CD4-positive, CD25-positive, alpha-beta regulatory T cell (primary cell): ENCODE measurements around the gene ZPR1. TPM values are rescaled to one million over a fixed set of nuclear protein-coding genes. Genes with fewer than 3 reads are reported as not detected.
A peak's percentile ranks its signal among the peaks of the same experiment; 100 is the strongest.
"Not testable (repeated sequence)": the region's sequence is repeated elsewhere in the genome, so short reads cannot be mapped to it uniquely, and the experiment has no call there.

Experiments
- ATAC-seq, 2 donors: fragments of 150-1000 bp; cut with Tn5 transposase; one replicate each; pipeline ENCODE4 v1.10.0; 2021; ENCODE audit warnings: low read depth in 2 of 2, moderate number of reproducible peaks in 2 of 2, moderate library complexity in 1 of 2
- DNase-seq, 3 donors: peaks; one replicate each; pipeline versions ENCODE4 v3.0.0 to v3.0.0-alpha.2; 2012 to 2022; ENCODE audit warnings: mixed read lengths in 1 of 3
- H3K27ac ChIP-seq: one replicate; pipeline ENCODE4 v1.7.0; 2013; ENCODE audit warnings: mild to moderate bottlenecking, low read length; ENCODE audit not compliant: insufficient read depth, poor library complexity, severe bottlenecking
- H3K27me3 ChIP-seq: one replicate; pipeline ENCODE4 v1.7.0; 2013; ENCODE audit warnings: low read length; ENCODE audit not compliant: control insufficient read depth, insufficient read depth
- H3K36me3 ChIP-seq: one replicate; pipeline ENCODE4 v1.7.0; 2013; ENCODE audit warnings: mild to moderate bottlenecking, low read length, moderate library complexity; ENCODE audit not compliant: control insufficient read depth, insufficient read depth
- H3K4me1 ChIP-seq: 2 replicates; pipeline ENCODE4 v1.7.0; 2013; ENCODE audit warnings: mild to moderate bottlenecking, low read length; ENCODE audit not compliant: insufficient read depth, control insufficient read depth, poor library complexity, severe bottlenecking
- H3K4me3 ChIP-seq: one replicate; pipeline ENCODE4 v1.7.0; 2013; ENCODE audit warnings: low read depth, mild to moderate bottlenecking, low read length, moderate library complexity
- H3K9me3 ChIP-seq, 2 experiments: 1 replicate in 1 of 2; 2 replicates in 1 of 2; pipeline ENCODE4 v1.7.0; 2013; ENCODE audit warnings: low read length in 2 of 2, mild to moderate bottlenecking in 1 of 2, moderate library complexity in 1 of 2; ENCODE audit not compliant: control insufficient read depth in 2 of 2
- H3K27ac Mint-ChIP-seq, 3 donors: one replicate each; pipeline ENCODE4 v1.8.0; 2020 to 2022; ENCODE audit warnings: mild to moderate bottlenecking in 3 of 3, mixed read lengths in 3 of 3, moderate library complexity in 2 of 3
- H3K27me3 Mint-ChIP-seq: one replicate; pipeline ENCODE4 v1.8.0; 2022; ENCODE audit warnings: mild to moderate bottlenecking, mixed read lengths
- H3K36me3 Mint-ChIP-seq: one replicate; pipeline ENCODE4 v1.8.0; 2020; ENCODE audit warnings: mixed read lengths
- H3K4me1 Mint-ChIP-seq, 4 donors: one replicate each; pipeline ENCODE4 v1.8.0; 2020 to 2022; ENCODE audit warnings: mixed read lengths in 4 of 4, mild to moderate bottlenecking in 1 of 4
- H3K4me3 Mint-ChIP-seq, 4 donors: one replicate each; pipeline ENCODE4 v1.8.0; 2020 to 2022; ENCODE audit warnings: mild to moderate bottlenecking in 4 of 4, mixed read lengths in 4 of 4, moderate library complexity in 3 of 4
- H3K9me3 Mint-ChIP-seq, 7 donors: one replicate each; pipeline ENCODE4 v1.8.0; 2020 to 2022; ENCODE audit warnings: mixed read lengths in 7 of 7, mild to moderate bottlenecking in 3 of 7, moderate library complexity in 2 of 7
- polyA plus RNA-seq, 4 donors: library from polyadenylated mRNA; unstranded; fragments of 300-500 nt; fragmentation: Illumina TruSeq; gene quantifications; one replicate each; pipeline ENCODE4 v1.2.3, GENCODE V29; 2021
- total RNA-seq: library from RNA; stranded (reverse); gene quantifications from one replicate; pipeline ENCODE4 v1.2.3, GENCODE V29; 2022

The ZPR1 gene
- total and polyA plus RNA-seq, 5 donors from 2014 or later, result 43.4 to 99.8 (median 45.1) TPM

- Histone ChIP-seq H3K4me3 (no peak overlapping the region), H3K27ac (no peak overlapping the region), H3K27me3 (peaks cover under 1% of the 10 kb centered on the region), H3K4me1 (no peaks in the 10 kb centered on the region), H3K9me3 (no peaks in the 10 kb centered on the region), H3K36me3 (no peaks in the 10 kb centered on the region)
- Mint-ChIP-seq H3K4me3 (peak overlapping the region in 1 of 4 donors; percentile 43), H3K36me3 (no peaks in the 10 kb centered on the region), H3K4me1 (no peaks in the 10 kb centered on the region), H3K9me3 (peaks cover 0 to 1% (median 0%) of the 10 kb centered on the region in 7 donors), H3K27me3 (peaks cover 34% of the 10 kb centered on the region), H3K27ac (no peak overlapping the region)
- no peak for ATAC-seq
- no peak for DNase-seq
These were observed 16.2 kb upstream of the ZPR1 start for GRCh38 chr11:116804001-116804400.

DNA sequence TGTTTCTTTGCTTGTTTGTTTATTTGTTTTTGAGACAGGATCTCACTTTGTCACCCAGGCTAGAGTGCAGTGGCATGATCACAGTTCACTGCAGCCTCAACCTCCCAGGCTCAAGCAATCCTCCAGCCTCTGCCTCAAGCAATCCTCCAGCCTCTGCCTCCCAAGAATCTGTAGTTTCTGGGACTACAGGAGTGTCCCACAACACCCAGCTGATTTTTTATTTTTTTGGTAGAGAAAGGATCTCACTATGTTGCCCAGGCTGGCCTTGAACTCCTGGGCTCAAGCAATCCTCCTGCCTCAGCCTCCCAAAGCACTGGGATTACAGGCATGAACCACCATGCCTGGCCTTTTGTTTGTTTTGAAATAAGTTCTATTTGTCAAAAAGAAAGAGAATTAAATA lies 13.8 kb upstream of the ZPR1 start:
- DNase-seq, H3K36me3 ChIP-seq, H3K27ac ChIP-seq, H3K27ac Mint-ChIP-seq, H3K9me3 Mint-ChIP-seq, H3K4me1 ChIP-seq, H3K9me3 ChIP-seq, H3K4me1 Mint-ChIP-seq, H3K4me3 ChIP-seq, ATAC-seq, H3K4me3 Mint-ChIP-seq, H3K27me3 ChIP-seq, H3K36me3 Mint-ChIP-seq: not testable (repeated sequence)
- H3K27me3 Mint-ChIP-seq, result peaks cover 43% of the 10 kb centered on the region

- H3K4me3 ChIP-seq, result no peak overlapping the region
- no peaks in the 10 kb centered on the region for H3K36me3 ChIP-seq
- Mint-ChIP-seq H3K9me3 (no peaks in the 10 kb centered on the region), H3K36me3 (no peaks in the 10 kb centered on the region), H3K27me3 (peaks cover 44% of the 10 kb centered on the region), H3K4me3 (no peak overlapping the region), H3K4me1 (no peaks in the 10 kb centered on the region), H3K27ac (no peak overlapping the region)
- DNase-seq, result no peak
- peaks cover 3% of the 10 kb centered on the region for H3K27me3 ChIP-seq
- H3K9me3 ChIP-seq, result no peaks in the 10 kb centered on the region
- ATAC-seq, result no peak
- H3K27ac ChIP-seq, result no peak overlapping the region
- no peaks in the 10 kb centered on the region for H3K4me1 ChIP-seq
These were observed 12.8 kb upstream of the ZPR1 start for GRCh38 chr11:116800610-116801009.

GRCh38 chr11:116798368-116798767 lies 10.5 kb upstream of the ZPR1 start:
- no peaks in the 10 kb centered on the region for H3K9me3 Mint-ChIP-seq
- Histone ChIP-seq H3K27me3 (peaks cover 3% of the 10 kb centered on the region), H3K36me3 (no peaks in the 10 kb centered on the region), H3K4me1 (no peaks in the 10 kb centered on the region), H3K4me3 (no peak overlapping the region), H3K9me3 (no peaks in the 10 kb centered on the region), H3K27ac (no peak overlapping the region)
- H3K36me3 Mint-ChIP-seq, result no peaks in the 10 kb centered on the region
- no peak for DNase-seq
- no peak overlapping the region for H3K27ac Mint-ChIP-seq
- H3K27me3 Mint-ChIP-seq, result peaks cover 44% of the 10 kb centered on the region
- peaks cover 0 to under 1% (median 0%) of the 10 kb centered on the region in 4 donors for H3K4me1 Mint-ChIP-seq
- no peak overlapping the region for H3K4me3 Mint-ChIP-seq
- no peak for ATAC-seq

DNA sequence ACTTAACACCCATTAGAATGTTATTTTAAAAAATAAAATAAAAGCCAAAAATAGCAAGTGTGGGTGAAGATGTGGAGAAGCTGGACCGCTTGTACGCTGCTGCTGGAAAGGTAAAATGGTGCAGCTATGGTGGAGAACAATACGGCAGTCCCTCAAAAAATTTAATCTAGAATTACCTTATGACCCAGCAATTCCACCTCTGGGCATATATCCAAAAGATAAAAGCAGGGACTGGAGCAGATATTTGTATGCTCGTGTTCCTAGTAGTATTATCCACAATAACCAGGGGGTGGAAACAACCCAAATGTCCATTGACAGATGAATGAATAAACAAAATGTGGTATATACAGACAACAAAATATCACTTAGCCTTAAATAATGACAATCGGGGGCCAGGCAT lies 10.0 kb upstream of the ZPR1 start:
- Mint-ChIP-seq H3K4me3 (no peak overlapping the region), H3K4me1 (peaks cover 0 to 6% (median 3%) of the 10 kb centered on the region in 4 donors), H3K36me3 (no peaks in the 10 kb centered on the region), H3K9me3 (no peaks in the 10 kb centered on the region), H3K27me3 (peaks cover 41% of the 10 kb centered on the region), H3K27ac (no peak overlapping the region)
- H3K9me3 ChIP-seq, result no peaks in the 10 kb centered on the region
- no peak overlapping the region for H3K4me3 ChIP-seq
- H3K27ac ChIP-seq, result no peak overlapping the region
- H3K36me3 ChIP-seq, result no peaks in the 10 kb centered on the region
- no peak for DNase-seq
- H3K4me1 ChIP-seq, result no peaks in the 10 kb centered on the region
- H3K27me3 ChIP-seq, result peaks cover 3% of the 10 kb centered on the region
- ATAC-seq, result no peak

- Histone ChIP-seq H3K36me3 (no peaks in the 10 kb centered on the region), H3K9me3 (no peaks in the 10 kb centered on the region), H3K4me3 (no peak overlapping the region), H3K4me1 (peaks cover 2% of the 10 kb centered on the region), H3K27me3 (peaks cover 3% of the 10 kb centered on the region), H3K27ac (no peak overlapping the region)
- no peaks in the 10 kb centered on the region for H3K9me3 Mint-ChIP-seq
- no peak for DNase-seq
- H3K27me3 Mint-ChIP-seq, result peaks cover 32% of the 10 kb centered on the region
- H3K4me3 Mint-ChIP-seq, result no peak overlapping the region
- peaks cover 0 to 6% (median 3%) of the 10 kb centered on the region in 4 donors for H3K4me1 Mint-ChIP-seq
- no peaks in the 10 kb centered on the region for H3K36me3 Mint-ChIP-seq
- H3K27ac Mint-ChIP-seq, result no peak overlapping the region
- ATAC-seq, result no peak
These were observed 8.7 kb upstream of the ZPR1 start for GRCh38 chr11:116796548-116796947.

GRCh38 chr11:116794851-116795250 lies 7.0 kb upstream of the ZPR1 start:
- H3K27me3 Mint-ChIP-seq, result peaks cover 29% of the 10 kb centered on the region
- Histone ChIP-seq H3K27ac (no peak overlapping the region), H3K9me3 (no peaks in the 10 kb centered on the region), H3K36me3 (no peaks in the 10 kb centered on the region), H3K4me3 (no peak overlapping the region), H3K4me1 (peaks cover 9% of the 10 kb centered on the region), H3K27me3 (peaks cover 3% of the 10 kb centered on the region)
- ATAC-seq, result no peak
- H3K9me3 Mint-ChIP-seq, result no peaks in the 10 kb centered on the region
- H3K27ac Mint-ChIP-seq, result no peak overlapping the region
- H3K36me3 Mint-ChIP-seq, result no peaks in the 10 kb centered on the region
- DNase-seq, result no peak
- peaks cover 5 to 11% (median 6%) of the 10 kb centered on the region in 4 donors for H3K4me1 Mint-ChIP-seq
- no peak overlapping the region for H3K4me3 Mint-ChIP-seq

DNA sequence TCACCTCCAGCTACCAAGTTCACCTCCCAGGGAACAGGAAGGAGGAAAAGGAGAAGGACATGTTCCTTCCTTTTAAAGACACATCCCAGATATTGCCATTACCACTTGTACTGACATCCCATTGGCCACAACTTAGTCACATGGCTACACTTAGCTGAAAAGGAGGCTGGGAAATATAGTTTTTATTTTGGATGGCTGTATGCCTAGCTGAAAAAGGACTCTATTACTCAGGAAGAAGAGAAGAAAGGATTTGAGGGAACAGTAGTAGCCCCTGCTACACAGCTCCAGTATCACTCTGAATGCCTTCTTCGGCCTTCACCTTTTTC lies 5.9 kb upstream of the ZPR1 start:
- Mint-ChIP-seq H3K9me3 (no peaks in the 10 kb centered on the region), H3K27ac (no peak overlapping the region), H3K36me3 (no peaks in the 10 kb centered on the region), H3K4me1 (peaks cover 5 to 18% (median 8%) of the 10 kb centered on the region in 4 donors), H3K4me3 (peak overlapping the region in 1 of 4 donors; percentile 38), H3K27me3 (peaks cover 20% of the 10 kb centered on the region)
- peaks cover 9% of the 10 kb centered on the region for H3K4me1 ChIP-seq
- no peaks in the 10 kb centered on the region for H3K36me3 ChIP-seq
- H3K27ac ChIP-seq, result no peak overlapping the region
- DNase-seq (no peak), ATAC-seq (no peak)
- H3K9me3 ChIP-seq, result no peaks in the 10 kb centered on the region
- no peak overlapping the region for H3K4me3 ChIP-seq
- no peaks in the 10 kb centered on the region for H3K27me3 ChIP-seq
